Thymus (tissue), 11 donors: ENCODE results near the gene IQGAP3. TPM values are rescaled to one million over a fixed set of nuclear protein-coding genes. Genes with fewer than 3 reads are reported as not detected.

Experiments used
- DNase-seq, 9 donors: peaks; one replicate each; pipeline ENCODE4 v3.0.0-alpha.2; 2013; ENCODE audit warnings: low spot score in 9 of 9, low read depth in 6 of 9, missing footprints in 1 of 9
- H3K27ac ChIP-seq, 2 donors: one replicate each; pipeline ENCODE4 v1.5.1; 2013; ENCODE audit warnings: control low read depth in 1 of 2, low read depth in 1 of 2, low read length in 1 of 2, mild to moderate bottlenecking in 1 of 2, moderate library complexity in 1 of 2
- H3K27me3 ChIP-seq, 2 donors: one replicate each; pipeline ENCODE4 v1.5.1; 2013; ENCODE audit warnings: low read length in 1 of 2; ENCODE audit not compliant: control insufficient read depth in 2 of 2, insufficient read depth in 1 of 2
- H3K36me3 ChIP-seq, 2 donors: one replicate each; pipeline ENCODE4 v1.5.1; 2013; ENCODE audit warnings: low read length in 1 of 2, mild to moderate bottlenecking in 1 of 2, moderate library complexity in 1 of 2; ENCODE audit not compliant: control insufficient read depth in 2 of 2, insufficient read depth in 2 of 2
- H3K4me1 ChIP-seq, 2 donors: one replicate each; pipeline ENCODE4 v1.5.1; 2013; ENCODE audit warnings: low read length in 2 of 2; ENCODE audit not compliant: control insufficient read depth in 2 of 2, insufficient read depth in 2 of 2
- H3K4me3 ChIP-seq, 2 donors: one replicate each; pipeline ENCODE4 v1.5.1; 2013; ENCODE audit warnings: low read length in 2 of 2, control low read depth in 1 of 2, mild to moderate bottlenecking in 1 of 2
- H3K9me3 ChIP-seq, 2 donors: one replicate each; pipeline ENCODE4 v1.5.1; 2013; ENCODE audit warnings: low read length in 1 of 2, mild to moderate bottlenecking in 1 of 2; ENCODE audit not compliant: control insufficient read depth in 2 of 2, insufficient read depth in 1 of 2
- WGBS: extraction: QIAGEN DNeasy Blood & Tissue Kit; methylation state at CpG from one replicate; pipeline ENCODE4 v1.1.7; 2013; 5-methylcytosine and 5-hydroxymethylcytosine counted together
- polyA plus RNA-seq: library from polyadenylated mRNA; stranded (reverse); fragments of 200-250 nt; gene quantifications from one replicate; pipeline ENCODE4 v1.2.3, GENCODE V29; 2013
- total RNA-seq: library from RNA; stranded (reverse); fragments of 120-200 nt; gene quantifications from one replicate; pipeline ENCODE4 v1.2.4, GENCODE V29; 2013
- donor health status: healthy.

Gene IQGAP3
- total and polyA plus RNA-seq, 2 donors: 1.0 to 2.5 TPM

DNA sequence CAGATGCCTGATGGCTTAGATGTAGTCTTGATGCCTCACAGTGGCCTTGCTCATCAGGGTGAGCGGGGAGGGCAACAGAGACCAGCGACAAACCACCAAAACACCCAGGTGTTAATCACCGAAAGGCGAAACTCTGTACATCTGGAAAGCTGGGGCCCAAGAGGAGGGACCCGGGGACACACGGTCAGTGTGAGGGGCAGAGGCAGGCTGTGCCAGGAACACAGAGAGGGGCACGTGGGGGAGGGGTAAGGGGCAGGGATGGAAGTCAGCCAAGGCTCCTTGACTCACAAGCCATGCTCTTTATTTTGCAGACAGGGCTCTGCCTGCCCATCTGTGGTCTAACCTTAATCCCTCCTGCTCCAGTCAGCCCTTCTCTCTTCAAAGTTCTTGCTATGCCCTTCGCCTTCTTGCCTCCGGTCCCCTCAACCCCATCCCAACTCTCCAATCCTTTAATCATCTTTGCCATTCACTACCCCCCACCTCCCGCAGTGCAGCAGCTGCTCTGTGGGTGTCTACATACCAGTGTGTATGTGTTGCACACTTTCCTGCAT is 76.1 kb downstream of the IQGAP3 start:
- 64% methylated on average over 10 of the region's 10 CpGs for WGBS
- peaks cover 78 to 83% of the 10 kb centered on the region in 2 donors for H3K4me1 ChIP-seq
- peaks cover 2 to 4% of the 10 kb centered on the region in 2 donors for H3K9me3 ChIP-seq
- no peak for DNase-seq
- no peak overlapping the region for H3K4me3 ChIP-seq
- no peaks in the 10 kb centered on the region for H3K27me3 ChIP-seq
- no peak overlapping the region for H3K27ac ChIP-seq
- H3K36me3 ChIP-seq: peaks cover 20 to 55% of the 10 kb centered on the region in 2 donors

DNA sequence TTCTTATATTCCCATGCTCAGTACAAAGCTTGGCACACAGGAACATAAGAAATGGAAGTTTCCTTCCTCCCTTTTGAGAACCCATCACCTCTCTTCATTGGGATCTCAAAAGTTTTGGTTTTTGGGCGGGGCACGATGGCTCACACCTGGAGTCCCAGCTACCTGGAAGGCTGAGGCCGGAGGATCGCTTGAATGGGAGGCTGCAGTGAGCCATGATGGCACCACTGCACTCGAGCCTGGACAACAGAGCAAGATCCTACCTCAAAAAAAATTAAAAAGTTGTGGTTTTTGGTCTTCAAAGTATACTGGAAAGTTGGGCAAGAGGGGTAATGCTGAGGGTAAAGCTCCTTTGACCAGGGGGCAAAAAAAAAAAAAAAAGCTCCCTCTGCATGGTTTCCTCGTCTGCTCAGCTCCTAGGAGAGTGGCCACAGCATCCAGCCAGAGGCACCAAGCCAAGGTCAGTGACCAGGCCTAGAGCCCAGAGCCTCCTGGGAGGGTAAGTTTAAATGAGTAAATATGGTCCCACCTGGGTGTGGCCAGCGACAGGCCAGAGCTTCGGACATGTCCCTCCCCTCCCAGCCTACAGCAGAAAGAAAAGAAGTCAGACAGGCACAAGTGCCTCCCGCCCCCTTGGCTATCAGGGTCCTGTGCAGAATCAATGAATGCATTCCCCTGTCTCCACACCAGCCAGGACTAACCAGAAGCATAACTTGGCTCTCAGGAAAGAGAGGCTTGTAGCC is 76.8 kb downstream of the IQGAP3 start:
- no peak overlapping the region for H3K4me3 ChIP-seq
- WGBS: 91% methylated on average over 9 of the region's 9 CpGs
- no peak overlapping the region for H3K27ac ChIP-seq

DNA sequence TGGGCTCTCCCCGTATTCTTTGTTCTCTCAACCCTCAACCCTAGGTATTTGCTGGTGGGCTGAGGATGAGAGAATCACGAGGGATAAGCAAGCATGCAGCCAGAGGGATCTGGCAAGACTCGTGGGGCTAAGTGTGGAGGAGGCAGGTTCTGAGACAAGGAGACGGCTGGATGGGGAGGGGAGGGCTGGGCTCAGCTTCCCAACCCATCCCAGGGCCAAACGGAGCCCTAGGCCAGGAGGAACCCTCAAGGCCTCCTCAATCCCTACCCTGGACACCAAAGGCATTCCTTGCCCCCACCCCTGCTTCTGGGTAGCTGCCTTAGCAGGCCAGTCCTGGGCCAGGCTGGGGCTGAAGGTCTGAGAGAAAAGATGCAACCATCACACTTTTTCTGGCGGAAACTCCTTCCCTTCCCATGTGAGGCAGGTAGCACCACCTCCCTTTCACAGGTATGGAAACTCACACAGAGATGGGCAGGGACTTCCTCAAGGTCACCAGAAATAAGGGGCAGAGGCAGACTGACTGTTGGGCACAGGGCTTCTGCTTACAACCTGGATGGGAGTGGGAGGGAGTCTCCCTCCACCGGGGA is 78.0 kb downstream of the IQGAP3 start:
- Histone ChIP-seq H3K4me3 (no peak overlapping the region), H3K4me1 (peaks cover 95 to 99% of the 10 kb centered on the region in 2 donors), H3K27ac (peak overlapping the region; percentile 19 to 90), H3K9me3 (no peaks in the 10 kb centered on the region), H3K27me3 (no peaks in the 10 kb centered on the region), H3K36me3 (peaks cover 22 to 61% of the 10 kb centered on the region in 2 donors)
- 91% methylated on average over 7 of the region's 7 CpGs for WGBS
- DNase-seq: no peak

More for the DNA sequence above, 76.8 kb downstream of the IQGAP3 start:
- DNase-seq: no peak
- H3K4me1 ChIP-seq: peaks cover 85 to 89% of the 10 kb centered on the region in 2 donors
- peaks cover 0 to 4% of the 10 kb centered on the region in 2 donors for H3K9me3 ChIP-seq
- no peaks in the 10 kb centered on the region for H3K27me3 ChIP-seq
- H3K36me3 ChIP-seq: peaks cover 22 to 61% of the 10 kb centered on the region in 2 donors

DNA sequence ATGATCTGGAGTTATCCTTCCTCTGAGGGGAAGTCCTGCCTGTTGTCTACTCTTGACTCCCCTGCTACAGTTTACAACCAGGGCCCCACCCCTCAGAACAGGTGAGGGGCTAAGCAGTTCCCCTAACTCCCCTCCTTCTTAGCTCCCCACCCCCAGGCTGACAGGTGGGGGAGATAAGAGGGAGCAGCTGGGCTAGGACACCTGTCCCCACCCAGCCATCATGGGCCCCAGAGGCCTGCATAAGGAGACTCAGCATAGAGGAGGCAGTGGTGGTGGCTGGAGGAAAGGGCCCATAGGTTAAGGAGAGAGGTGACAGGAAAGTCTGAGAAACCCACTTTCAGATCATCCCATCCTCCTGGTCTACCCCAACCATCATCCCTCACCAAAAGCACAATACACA is 78.6 kb downstream of the IQGAP3 start:
- H3K4me3 ChIP-seq: no peak overlapping the region
- H3K9me3 ChIP-seq: no peaks in the 10 kb centered on the region
- H3K4me1 ChIP-seq: peaks cover 97 to 99% of the 10 kb centered on the region in 2 donors
- H3K27ac ChIP-seq: peak overlapping the region in 1 of 2 donors; percentile 90
- peak in 1 of 9 donors; percentile 53 for DNase-seq
- peaks cover 22 to 61% of the 10 kb centered on the region in 2 donors for H3K36me3 ChIP-seq
- H3K27me3 ChIP-seq: no peaks in the 10 kb centered on the region

DNA sequence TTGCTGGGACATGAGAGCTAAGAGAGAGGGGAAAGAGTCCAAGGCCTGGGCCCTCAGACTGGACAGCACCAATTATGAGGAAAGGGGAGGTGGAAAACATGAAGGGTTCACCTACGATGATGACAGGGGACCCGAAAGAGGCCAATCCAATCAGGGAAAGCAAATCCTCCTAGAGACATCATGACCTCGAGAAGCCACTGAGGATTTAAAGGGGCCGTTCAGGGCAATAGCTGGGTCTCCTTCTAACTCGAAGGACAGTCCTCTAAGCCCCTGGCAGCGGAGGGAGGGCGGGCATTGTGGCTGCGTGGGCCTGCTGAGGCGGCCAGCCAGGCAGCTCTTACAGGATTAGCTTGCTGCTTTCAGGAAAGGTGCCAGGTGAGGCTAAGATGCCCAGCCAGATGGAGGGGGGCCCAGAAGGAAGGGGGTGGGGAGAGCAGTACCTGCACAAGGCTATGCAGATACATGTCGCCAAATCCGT is 79.2 kb downstream of the IQGAP3 start:
- Histone ChIP-seq H3K9me3 (no peaks in the 10 kb centered on the region), H3K27me3 (no peaks in the 10 kb centered on the region), H3K4me3 (peak overlapping the region in 1 of 2 donors; percentile 8), H3K36me3 (peaks cover 20 to 64% of the 10 kb centered on the region in 2 donors), H3K27ac (peak overlapping the region in 1 of 2 donors; percentile 90), H3K4me1 (peaks cover 97 to 99% of the 10 kb centered on the region in 2 donors)
- 71% methylated on average over 11 of the region's 11 CpGs for WGBS
- no peak for DNase-seq

DNA sequence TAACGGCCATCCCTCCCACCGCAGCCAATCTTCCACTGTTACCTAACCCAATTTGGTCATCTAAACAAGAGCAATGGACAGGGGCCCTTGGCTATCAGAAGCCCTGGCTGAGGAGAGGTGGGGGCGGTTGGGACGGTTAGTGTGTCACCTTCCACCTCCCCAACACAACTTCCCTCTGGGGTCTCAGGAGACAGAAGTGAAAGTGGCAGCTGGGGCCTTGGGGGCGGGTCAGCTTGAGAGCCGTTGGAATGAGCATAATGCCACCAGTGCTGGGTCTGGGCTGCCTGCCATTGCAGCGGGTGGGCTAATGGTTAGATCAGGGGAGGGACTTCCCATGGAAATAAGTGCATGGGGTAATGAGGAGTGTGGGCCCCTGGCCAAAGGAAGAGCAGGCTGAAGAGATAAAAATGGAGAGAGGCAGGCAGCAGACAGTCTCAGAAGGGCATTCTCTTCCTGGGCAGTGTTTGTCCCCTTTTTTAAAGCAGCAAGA is 79.7 kb downstream of the IQGAP3 start:
- 28% methylated on average over 7 of the region's 7 CpGs for WGBS
- no peaks in the 10 kb centered on the region for H3K27me3 ChIP-seq
- DNase-seq: peak in 1 of 9 donors; percentile 61
- peak overlapping the region; percentile 43 to 90 for H3K27ac ChIP-seq
- H3K36me3 ChIP-seq: peaks cover 19 to 65% of the 10 kb centered on the region in 2 donors
- H3K9me3 ChIP-seq: no peaks in the 10 kb centered on the region
- peak overlapping the region in 1 of 2 donors; percentile 8 for H3K4me3 ChIP-seq
- H3K4me1 ChIP-seq: peaks cover 96 to 99% of the 10 kb centered on the region in 2 donors

DNA sequence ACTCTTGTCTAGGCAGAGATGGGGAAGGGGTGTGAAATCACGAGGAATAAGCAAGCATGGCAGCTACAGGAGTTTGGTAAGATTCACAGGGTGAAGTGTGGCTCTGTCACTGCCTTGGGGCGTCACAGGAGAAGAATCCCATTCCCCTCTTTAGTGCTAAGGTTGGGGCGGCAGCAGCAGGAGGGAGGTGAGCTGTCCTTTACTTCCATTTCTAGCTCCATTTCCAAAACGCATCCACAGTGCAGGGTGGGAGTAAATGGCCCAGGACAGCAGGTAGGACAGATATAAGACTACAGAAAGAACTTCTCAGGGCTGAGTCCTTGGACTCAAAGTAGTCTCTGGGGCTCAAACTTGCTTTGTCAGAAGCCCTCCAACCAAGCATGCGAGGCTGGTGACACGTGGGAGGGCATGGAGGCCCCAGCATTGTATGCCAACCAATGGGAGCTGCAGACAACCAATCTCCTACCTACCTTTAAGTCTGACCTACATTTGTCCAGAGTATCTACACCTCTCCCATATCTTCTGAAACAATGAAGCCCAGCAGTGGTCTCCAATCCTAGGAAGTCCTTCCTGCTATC is 80.3 kb downstream of the IQGAP3 start:
- peak in 3 of 9 donors; percentile 55 to 75 (median 57) for DNase-seq
- peaks cover 19 to 64% of the 10 kb centered on the region in 2 donors for H3K36me3 ChIP-seq
- 72% methylated on average over 6 of the region's 6 CpGs for WGBS
- no peaks in the 10 kb centered on the region for H3K9me3 ChIP-seq
- H3K27ac ChIP-seq: peak overlapping the region; percentile 43 to 90
- peak overlapping the region in 1 of 2 donors; percentile 8 for H3K4me3 ChIP-seq
- peaks cover 91 to 99% of the 10 kb centered on the region in 2 donors for H3K4me1 ChIP-seq
- H3K27me3 ChIP-seq: no peaks in the 10 kb centered on the region

DNA sequence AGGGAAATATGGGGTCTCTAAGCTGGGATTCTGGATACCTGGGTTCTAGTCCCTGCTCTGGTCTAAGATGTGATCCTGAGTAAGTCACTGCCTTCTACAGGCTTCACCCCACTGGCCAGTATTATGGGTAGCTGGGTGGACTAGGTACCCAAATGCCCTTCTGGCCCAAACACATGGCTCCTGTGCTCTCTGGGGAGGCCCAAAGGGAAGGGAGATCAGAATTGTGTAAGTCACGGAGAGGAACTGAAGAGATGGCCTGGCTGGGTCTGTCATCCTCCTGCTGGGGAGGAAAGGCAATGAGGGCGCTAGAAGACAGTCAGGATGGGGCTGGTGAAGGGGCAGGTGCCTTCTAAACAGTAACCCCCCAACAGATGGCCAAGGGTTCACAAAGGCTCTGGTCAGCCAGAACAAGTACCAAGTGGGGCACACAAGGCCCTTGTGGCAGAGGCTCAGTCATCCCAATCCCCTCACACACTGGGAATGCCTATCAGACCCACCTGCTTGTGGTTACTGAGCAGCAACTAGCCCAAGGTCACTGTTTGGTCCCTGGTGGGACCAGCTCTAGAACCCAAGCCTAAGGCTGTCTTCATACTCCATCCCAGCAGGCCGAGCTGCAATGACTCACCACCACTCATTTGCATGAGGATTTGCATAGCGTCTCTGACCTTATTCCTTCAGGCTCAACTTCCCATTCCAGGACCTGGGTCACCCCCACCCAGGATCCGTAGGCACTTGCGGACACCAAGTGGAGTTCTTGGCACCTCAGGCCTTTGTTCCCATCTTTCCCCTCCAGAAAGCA is 81.0 kb downstream of the IQGAP3 start:
- no peaks in the 10 kb centered on the region for H3K27me3 ChIP-seq
- no peak overlapping the region for H3K4me3 ChIP-seq
- H3K36me3 ChIP-seq: peaks cover 13 to 58% of the 10 kb centered on the region in 2 donors
- H3K27ac ChIP-seq: peak overlapping the region; percentile 83 to 90
- peaks cover 84 to 96% of the 10 kb centered on the region in 2 donors for H3K4me1 ChIP-seq
- H3K9me3 ChIP-seq: no peaks in the 10 kb centered on the region
- peak in 1 of 9 donors; percentile 34 for DNase-seq
- 90% methylated on average over 6 of the region's 6 CpGs for WGBS
